Measurements from ENCODE around the gene SREBF1. TPM values are rescaled to one million over a fixed set of nuclear protein-coding genes. Genes with fewer than 3 reads are reported as not detected.

The SREBF1 gene
- total and polyA plus RNA-seq, 2 of the 8 experiments (the other 6 are each of a cell fraction or from before 2014, with no cell fraction given) = 28.6 to 70.8 TPM

GRCh38 chr17:17795946-17796786, 40.6 kb downstream of the SREBF1 start:
- Histone ChIP-seq H4K5ac (ENCODE audit: insufficient read length, low read depth, low read length) (no peak overlapping the region), H2BK20ac (ENCODE audit: low read length) (no peak overlapping the region), H3K9ac (replicated peaks in 1 of 4; ENCODE audit: extremely low read depth in 1 of 4, low read depth in 3 of 4, low read length in 3 of 4) (no peak overlapping the region), H2BK15ac (ENCODE audit: low read length) (no peak overlapping the region), H3K4me1 (replicated peaks in 1 of 4; ENCODE audit: control insufficient read depth in 3 of 4, insufficient read depth in 4 of 4, low read length in 3 of 4) (peaks cover 5 to 25% (median 19%) of the 10 kb centered on the region in 4 experiments), H3K27me3 (replicated peaks in 1 of 4; ENCODE audit: control insufficient read depth in 3 of 4, extremely low read depth in 1 of 4, insufficient read depth in 3 of 4, low read length in 3 of 4) (peaks cover 0 to 25% (median 18%) of the 10 kb centered on the region in 4 experiments; a peak in 6 of 7 replicates), H2AFZ (ENCODE audit: low read length) (no peak overlapping the region), H3K4me3 (ENCODE audit: extremely low read depth in 1 of 4, insufficient read depth in 2 of 4, low read depth in 3 of 4, low read length in 4 of 4) (no peak overlapping the region), H2BK120ac (replicated peaks; ENCODE audit: low read depth, low read length) (no peak overlapping the region), H3K79me1 (ENCODE audit: low read depth, low read length) (no peaks in the 10 kb centered on the region), H2BK5ac (ENCODE audit: low read depth, low read length) (no peak overlapping the region), H3K79me2 (ENCODE audit: control insufficient read depth in 1 of 2, insufficient read depth in 2 of 2, low read length in 2 of 2) (no peaks in the 10 kb centered on the region), H2AK5ac (ENCODE audit: low read depth, low read length) (no peak overlapping the region), H3K18ac (ENCODE audit: extremely low read depth, low read length) (no peak overlapping the region), H3K23ac (ENCODE audit: insufficient read length) (no peak overlapping the region), H3K56ac (replicated peaks; ENCODE audit: insufficient read length, low read depth, low read length) (no peak overlapping the region), H4K20me1 (replicated peaks in 1 of 2; ENCODE audit: control insufficient read depth in 1 of 2, insufficient read depth in 2 of 2, low read length in 2 of 2) (peaks cover 0 to 6% of the 10 kb centered on the region in 2 experiments), H3K14ac (ENCODE audit: insufficient read length) (no peak overlapping the region), H3K9me3 (ENCODE audit: insufficient read depth in 2 of 2, low read depth in 1 of 2, low read length in 1 of 2) (no peaks in the 10 kb centered on the region), H2BK12ac (ENCODE audit: low read depth, low read length) (no peak overlapping the region), H3K4me2 (ENCODE audit: insufficient read depth in 1 of 2, low read depth in 2 of 2, low read length in 2 of 2) (no peak overlapping the region), H3K36me3 (ENCODE audit: control insufficient read depth in 2 of 4, insufficient read depth in 4 of 4, low read length in 3 of 4) (no peaks in the 10 kb centered on the region), H3K27ac (ENCODE audit: low read depth, low read length) (no peak overlapping the region), H3K23me2 (ENCODE audit: low read depth, low read length) (peaks cover 3% of the 10 kb centered on the region; the same call in 1 of the 2 replicates), H3K4ac (replicated peaks; ENCODE audit: insufficient read length, low read depth, low read length) (no peak overlapping the region), H4K91ac (replicated peaks; ENCODE audit: insufficient read length, low read length) (no peak overlapping the region), H4K8ac (ENCODE audit: extremely low read depth, insufficient read depth, low read length) (no peak overlapping the region)
- POLR2A ChIA-PET (ENCODE audit: partially characterized antibody) = interaction anchor here (0.9 to 1.4 kb wide), 3 partner anchors 13 to 40 kb away, joined by 3 to 5 read pairs (median 4); partner anchors contain the start of gene SREBF1
- 94% methylated on average over 39 of the region's 40 CpGs; no CpG with 5 or more reads in 1 of the 2 experiments for WGBS, 2 experiments (ENCODE audit: extremely low coverage in 1 of 2, insufficient coverage in 1 of 2, insufficient read length in 1 of 2, insufficient replicate concordance in 2 of 2, low coverage in 1 of 2, low lambda C conversion rate in 2 of 2, missing lambda C conversion rate in 1 of 2)
- CTCF ChIA-PET (ENCODE audit: partially characterized antibody) = interaction anchor here (0.6 to 3.4 kb wide), 7 partner anchors 10 to 61 kb away, joined by 3 to 12 read pairs (median 4); no protein-coding TSS in a partner anchor
- no peak for DNase-seq (ENCODE audit: low read depth in 1 of 2, low spot score in 2 of 2)
- no peak for FAIRE-seq
- TF ChIP-seq MAX (IDR thresholded peaks at IDR 0.05) (no peak), CTCF (IDR thresholded peaks at IDR 0.05; ENCODE audit: control extremely low read depth in 1 of 3, insufficient read depth in 1 of 3, low read depth in 1 of 3, low read length in 3 of 3) (no peak), POLR2AphosphoS5 (IDR thresholded peaks at IDR 0.05; ENCODE audit: low read depth, low read length) (no peak), JUN (IDR thresholded peaks at IDR 0.05; ENCODE audit: low read depth, low read length) (no peak), SIX5 (IDR thresholded peaks at IDR 0.05; ENCODE audit: low read depth, low read length) (no peak), MAFK (IDR thresholded peaks at IDR 0.05; ENCODE audit: low read depth, low read length) (no peak), POLR2A (IDR thresholded peaks at IDR 0.05; ENCODE audit: control extremely low read depth in 1 of 2, low read depth in 2 of 2, low read length in 2 of 2) (no peak), RBBP5 (IDR thresholded peaks at IDR 0.05; ENCODE audit: borderline replicate concordance, low read depth, low read length) (no peak), POU5F1 (IDR thresholded peaks at IDR 0.05; ENCODE audit: low read depth, low read length) (no peak), TEAD4 (IDR thresholded peaks at IDR 0.05; ENCODE audit: low read depth, low read length) (no peak)
